ENCODE measurements around the gene TRMT61A. TPM values are rescaled to one million over a fixed set of nuclear protein-coding genes. Genes with fewer than 3 reads are reported as not detected.

Gene TRMT61A
- total and polyA plus RNA-seq, 10 of the 15 experiments (the other 5 are each of a cell fraction or from before 2014, with no cell fraction given), result 0.11 to 21.9 (median 11.4) TPM

GRCh38 chr14:103488071-103488470 lies 40.9 kb upstream of the TRMT61A start:
- H3K27ac ChIP-seq (ENCODE audit: control insufficient read depth, insufficient read depth), result no peak overlapping the region
- H3K27me3 ChIP-seq (replicated peaks in 1 of 2; ENCODE audit: control insufficient read depth in 2 of 2, insufficient read depth in 2 of 2, low read length in 1 of 2), result no peaks in the 10 kb centered on the region
- CTCF ChIA-PET, result interaction anchor here (1.6 kb wide), 1 partner anchor 12 kb away, joined by 6 read pairs; no protein-coding TSS in a partner anchor
- DNase-seq (ENCODE audit: low read depth, low spot score) (no peak), FAIRE-seq (no peak), ATAC-seq (no peak)
- no peaks in the 10 kb centered on the region for H3K79me2 ChIP-seq (ENCODE audit: control insufficient read depth, insufficient read depth, low read length)
- H3K4me3 ChIP-seq, result no peak overlapping the region
- H3K4me1 ChIP-seq (ENCODE audit: control insufficient read depth, insufficient read depth, low read length), result no peaks in the 10 kb centered on the region
- peaks cover 3 to 23% of the 10 kb centered on the region in 2 experiments for H3K36me3 ChIP-seq (ENCODE audit: control insufficient read depth in 2 of 2, insufficient read depth in 2 of 2, low read length in 1 of 2)
- no peaks in the 10 kb centered on the region for H4K20me1 ChIP-seq (ENCODE audit: control insufficient read depth, insufficient read depth)
- 86% methylated on average over 6 of the region's 6 CpGs for WGBS (ENCODE audit: insufficient coverage, insufficient replicate concordance, low lambda C conversion rate, missing lambda C conversion rate)
- SMC1A ChIA-PET (ENCODE audit: uncharacterized antibody, unreplicated experiment), result interaction anchor here (1.2 kb wide), 1 partner anchor 38 kb away, joined by 3 read pairs; no protein-coding TSS in a partner anchor
- H3K4me2 ChIP-seq (ENCODE audit: control insufficient read depth, insufficient read depth), result no peak overlapping the region
- POLR2A ChIA-PET, result no interaction called here
- RAD21 ChIA-PET (ENCODE audit: unreplicated experiment), result no interaction called here
- H2AFZ ChIP-seq (ENCODE audit: control insufficient read depth, low read depth, low read length), result no peak overlapping the region
- intact Hi-C loops (cut with micrococcal nuclease; ENCODE audit: unreplicated experiment), result no loop called here
- no peaks in the 10 kb centered on the region for H3K9me3 ChIP-seq (replicated peaks; ENCODE audit: control insufficient read depth, insufficient read depth, low read length)
- in situ Hi-C loops (cut with MboI), result no loop called here
- TF ChIP-seq SP1 (IDR thresholded peaks at IDR 0.05; ENCODE audit: low read depth, low read length) (no peak), NFYB (IDR thresholded peaks at IDR 0.05; ENCODE audit: insufficient read depth, low read depth, low read length) (no peak)
- BruUV-seq (replicated peaks), result no TSS peak
- no peak overlapping the region for H3K9ac ChIP-seq (ENCODE audit: control insufficient read depth, insufficient read depth, low read length)

DNA sequence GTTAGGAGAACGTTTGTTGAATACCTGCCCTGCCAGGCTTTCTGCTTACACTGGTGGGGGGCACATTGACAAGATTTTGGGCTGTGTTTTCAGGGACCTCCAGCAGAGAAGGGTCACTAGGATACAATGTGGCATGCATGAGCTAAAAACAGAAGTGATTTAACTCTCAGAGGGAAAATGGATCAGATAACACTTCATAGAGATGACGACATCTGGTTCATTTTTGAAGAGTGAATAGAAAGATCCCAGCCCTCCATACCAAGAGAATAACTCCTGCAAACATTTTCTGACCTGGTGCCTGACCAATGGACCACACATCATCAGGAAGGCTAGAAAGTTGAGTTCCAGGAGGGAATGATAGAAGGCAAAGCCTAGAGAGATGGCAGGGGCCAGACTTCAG lies 40.0 kb upstream of the TRMT61A start:
- 98% methylated on average over 2 of the region's 2 CpGs for WGBS (ENCODE audit: insufficient coverage, insufficient replicate concordance, low lambda C conversion rate, missing lambda C conversion rate)
- Histone ChIP-seq H3K4me1 (ENCODE audit: control insufficient read depth, insufficient read depth, low read length) (no peaks in the 10 kb centered on the region), H3K4me3 (no peak overlapping the region), H2AFZ (ENCODE audit: control insufficient read depth, low read depth, low read length) (no peak overlapping the region), H3K27me3 (replicated peaks in 1 of 2; ENCODE audit: control insufficient read depth in 2 of 2, insufficient read depth in 2 of 2, low read length in 1 of 2) (no peaks in the 10 kb centered on the region), H3K4me2 (ENCODE audit: control insufficient read depth, insufficient read depth) (no peak overlapping the region), H3K9ac (ENCODE audit: control insufficient read depth, insufficient read depth, low read length) (no peak overlapping the region), H3K79me2 (ENCODE audit: control insufficient read depth, insufficient read depth, low read length) (no peaks in the 10 kb centered on the region), H3K27ac (ENCODE audit: control insufficient read depth, insufficient read depth) (no peak overlapping the region), H4K20me1 (ENCODE audit: control insufficient read depth, insufficient read depth) (no peaks in the 10 kb centered on the region), H3K36me3 (ENCODE audit: control insufficient read depth in 2 of 2, insufficient read depth in 2 of 2, low read length in 1 of 2) (peaks cover 4 to 23% of the 10 kb centered on the region in 2 experiments), H3K9me3 (replicated peaks; ENCODE audit: control insufficient read depth, insufficient read depth, low read length) (no peaks in the 10 kb centered on the region)
- ATAC-seq (no peak), DNase-seq (ENCODE audit: low read depth, low spot score) (no peak), FAIRE-seq (no peak)
- SMC1A ChIA-PET (ENCODE audit: uncharacterized antibody, unreplicated experiment), result no interaction called here
- TF ChIP-seq TBL1XR1 (IDR thresholded peaks at IDR 0.05; ENCODE audit: low read depth, low read length) (no peak), KDM1A (IDR thresholded peaks at IDR 0.05; ENCODE audit: borderline replicate concordance) (no peak)
- TF ChIP-seq, protein P1, sequence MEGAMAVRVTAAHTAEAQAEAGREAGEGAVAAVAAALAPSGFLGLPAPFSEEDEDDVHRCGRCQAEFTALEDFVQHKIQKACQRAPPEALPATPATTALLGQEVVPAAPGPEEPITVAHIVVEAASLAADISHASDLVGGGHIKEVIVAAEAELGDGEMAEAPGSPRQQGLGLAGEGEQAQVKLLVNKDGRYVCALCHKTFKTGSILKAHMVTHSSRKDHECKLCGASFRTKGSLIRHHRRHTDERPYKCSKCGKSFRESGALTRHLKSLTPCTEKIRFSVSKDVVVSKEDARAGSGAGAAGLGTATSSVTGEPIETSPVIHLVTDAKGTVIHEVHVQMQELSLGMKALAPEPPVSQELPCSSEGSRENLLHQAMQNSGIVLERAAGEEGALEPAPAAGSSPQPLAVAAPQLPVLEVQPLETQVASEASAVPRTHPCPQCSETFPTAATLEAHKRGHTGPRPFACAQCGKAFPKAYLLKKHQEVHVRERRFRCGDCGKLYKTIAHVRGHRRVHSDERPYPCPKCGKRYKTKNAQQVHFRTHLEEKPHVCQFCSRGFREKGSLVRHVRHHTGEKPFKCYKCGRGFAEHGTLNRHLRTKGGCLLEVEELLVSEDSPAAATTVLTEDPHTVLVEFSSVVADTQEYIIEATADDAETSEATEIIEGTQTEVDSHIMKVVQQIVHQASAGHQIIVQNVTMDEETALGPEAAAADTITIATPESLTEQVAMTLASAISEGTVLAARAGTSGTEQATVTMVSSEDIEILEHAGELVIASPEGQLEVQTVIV (IDR thresholded peaks at IDR 0.05; ENCODE audit: borderline replicate concordance, partially characterized antibody), result no peak
- in situ Hi-C loops (cut with MboI) (no loop called here), intact Hi-C loops (cut with micrococcal nuclease; ENCODE audit: unreplicated experiment) (no loop called here)
- TSS peak; percentile 32 for BruUV-seq (replicated peaks)
- RAD21 ChIA-PET (ENCODE audit: unreplicated experiment), result no interaction called here
- POLR2A ChIA-PET, result no interaction called here
- CTCF ChIA-PET, result interaction anchor here (0.6 to 2.3 kb wide), 3 partner anchors 10 to 302 kb away, joined by 3 to 7 read pairs (median 4); no protein-coding TSS in a partner anchor
